Measurements from ENCODE around the gene SAMD15.
"Not testable (repeated sequence)": the region's sequence is repeated elsewhere in the genome, so short reads cannot be mapped to it uniquely, and the experiment has no call there.

SAMD15 gene

GRCh38 chr14:77376771-77377501 is at the start of gene SAMD15, which contains the start of gene TMED8:
Gene SAMD15 (plus strand): TSS chr14:77377379. CDS start chr14:77377419, 40 bp downstream.
Gene TMED8 (minus strand): TSS chr14:77377094. CDS start chr14:77377053, 41 bp downstream.
- Mint-ChIP-seq H3K4me1 (peaks cover 35% of the 10 kb centered on the region), H3K9me3 (no peaks in the 10 kb centered on the region), H3K4me3 (no peak within 1 kb of the TSS), H3K36me3 (no peaks in the 10 kb centered on the region), H3K27ac (no peak within 1 kb of the TSS)
- ATAC-seq (peak; percentile 95), DNase-seq (ENCODE audit: low spot score in 2 of 2) (peak; percentile 87 to 90)

DNA sequence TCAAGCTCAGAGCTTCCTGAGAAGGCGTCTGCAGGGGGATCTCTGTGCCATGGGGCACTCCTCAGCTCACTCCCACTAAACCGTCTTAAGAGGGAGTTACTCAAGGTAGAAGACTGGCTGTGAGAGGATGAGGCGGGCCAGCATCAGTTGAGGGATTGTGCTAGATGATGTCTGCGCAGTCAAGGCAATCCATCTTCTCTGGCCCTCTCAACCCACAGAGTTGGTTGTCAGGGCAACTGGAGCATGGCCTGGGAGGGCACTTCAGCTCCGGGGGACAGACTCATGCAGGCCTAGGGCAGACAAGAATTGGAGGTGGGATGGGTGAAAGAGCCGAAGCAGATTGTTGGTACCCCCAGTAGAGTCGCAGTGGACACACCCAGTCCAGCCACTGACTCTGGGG is 47.3 kb upstream of the SAMD15 start:
- Mint-ChIP-seq H3K4me3 (no peak overlapping the region), H3K9me3 (no peaks in the 10 kb centered on the region), H3K36me3 (no peaks in the 10 kb centered on the region), H3K4me1 (no peaks in the 10 kb centered on the region), H3K27ac (no peak overlapping the region)
- ATAC-seq (no peak), DNase-seq (ENCODE audit: low spot score in 2 of 2) (no peak)

DNA sequence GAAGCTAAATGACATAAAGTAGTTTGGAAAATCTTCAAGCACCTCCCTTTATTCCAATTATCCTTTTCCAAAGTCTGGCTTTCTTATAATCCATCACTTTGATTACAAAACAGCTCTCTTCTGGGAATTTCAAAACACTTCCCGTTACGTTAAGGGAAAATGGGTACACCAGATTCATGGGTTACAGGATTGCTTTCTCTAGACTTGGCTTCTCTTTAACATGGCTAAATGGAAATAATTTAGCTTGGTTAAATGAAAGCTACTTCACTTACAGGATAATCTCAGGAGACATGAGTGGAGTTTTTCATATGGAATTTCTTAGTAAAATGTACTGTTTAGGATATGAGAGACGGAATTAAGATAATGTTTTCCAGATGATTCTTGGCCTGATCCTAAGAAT is 41.6 kb upstream of the SAMD15 start:
- DNase-seq (ENCODE audit: low spot score in 2 of 2) (no peak), ATAC-seq (no peak)

DNA sequence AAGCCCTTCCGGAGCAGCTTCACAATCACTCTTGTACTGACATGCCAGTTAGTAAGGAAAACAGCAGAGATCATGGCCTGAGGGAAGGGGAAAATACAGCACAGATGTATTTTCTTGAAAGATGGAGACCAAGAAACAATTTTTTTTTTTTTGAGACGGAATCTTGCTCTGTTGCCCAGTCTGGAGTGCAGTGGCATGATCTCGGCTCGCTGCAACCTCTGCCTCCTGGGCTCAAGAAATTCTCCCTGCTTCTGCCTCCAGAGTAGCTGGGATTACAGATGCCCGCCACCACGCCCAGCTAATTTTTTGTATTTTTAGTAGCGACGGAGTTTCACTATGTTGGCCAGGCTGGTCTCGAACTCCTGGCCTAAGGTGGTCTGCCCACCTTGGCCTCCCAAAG is 39.9 kb upstream of the SAMD15 start:
- H3K36me3 Mint-ChIP-seq; H3K4me1 Mint-ChIP-seq; H3K27ac Mint-ChIP-seq; H3K4me3 Mint-ChIP-seq; DNase-seq (ENCODE audit: low spot score in 2 of 2); ATAC-seq; H3K9me3 Mint-ChIP-seq: not testable (repeated sequence)

More for the DNA sequence above, 41.6 kb upstream of the SAMD15 start:
- H3K4me1 Mint-ChIP-seq: no peaks in the 10 kb centered on the region
- no peaks in the 10 kb centered on the region for H3K36me3 Mint-ChIP-seq
- H3K9me3 Mint-ChIP-seq: no peaks in the 10 kb centered on the region
- H3K4me3 Mint-ChIP-seq: no peak overlapping the region
- no peak overlapping the region for H3K27ac Mint-ChIP-seq

- no peak for ATAC-seq
- no peak overlapping the region for H3K27ac Mint-ChIP-seq
Observed at GRCh38 chr14:77337880-77338279, 39.3 kb upstream of the SAMD15 start.

DNA sequence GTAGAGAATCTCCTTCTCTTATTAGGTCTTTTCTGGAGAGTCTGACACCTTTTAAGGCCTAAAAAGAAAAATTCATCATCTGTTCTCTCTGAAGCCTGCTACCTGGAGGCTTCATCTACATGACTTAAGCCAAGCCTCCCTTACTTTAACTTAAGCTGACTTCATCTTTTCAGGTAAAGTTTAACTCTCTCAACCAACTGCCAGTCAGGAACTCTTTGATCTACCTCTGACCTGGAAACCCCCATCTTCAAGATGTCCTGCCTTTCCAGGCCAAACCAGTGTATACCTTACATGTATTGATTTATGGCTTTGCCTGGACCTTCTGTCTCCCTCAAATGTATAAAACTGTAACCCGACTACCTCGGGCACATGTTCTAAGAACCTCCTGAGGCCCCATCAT is 38.9 kb upstream of the SAMD15 start:
- peaks cover 18% of the 10 kb centered on the region for H3K36me3 Mint-ChIP-seq
- no peak for DNase-seq (ENCODE audit: low spot score in 2 of 2)
- H3K9me3 Mint-ChIP-seq: no peaks in the 10 kb centered on the region
- H3K4me3 Mint-ChIP-seq: no peak overlapping the region
- no peaks in the 10 kb centered on the region for H3K4me1 Mint-ChIP-seq
- ATAC-seq: no peak
- H3K27ac Mint-ChIP-seq: no peak overlapping the region

More at GRCh38 chr14:77337880-77338279, 39.3 kb upstream of the SAMD15 start:
- Mint-ChIP-seq H3K4me3 (no peak overlapping the region), H3K4me1 (no peaks in the 10 kb centered on the region), H3K36me3 (peaks cover 15% of the 10 kb centered on the region), H3K9me3 (no peaks in the 10 kb centered on the region)
- no peak for DNase-seq (ENCODE audit: low spot score in 2 of 2)

DNA sequence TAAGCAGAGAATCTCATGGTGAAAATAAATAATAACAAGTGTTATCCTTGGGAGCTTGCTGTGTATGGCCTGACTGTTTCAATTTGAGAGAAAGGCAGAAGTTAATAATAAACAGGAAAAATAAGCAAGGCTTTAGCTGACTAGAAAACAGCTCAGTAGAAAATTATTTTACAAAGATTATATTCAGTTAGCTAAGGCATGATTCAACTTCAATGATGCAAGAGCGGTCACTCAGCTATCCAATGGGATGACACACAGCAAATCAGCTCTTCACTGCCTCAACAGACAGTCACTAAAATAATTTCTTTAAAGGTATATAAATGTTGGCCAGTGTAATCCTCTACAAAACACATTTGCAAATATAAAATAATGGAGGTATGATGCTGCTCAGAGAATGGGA is 37.8 kb upstream of the SAMD15 start:
- DNase-seq (ENCODE audit: low spot score in 2 of 2): no peak
- peaks cover 21% of the 10 kb centered on the region for H3K36me3 Mint-ChIP-seq
- H3K4me1 Mint-ChIP-seq: no peaks in the 10 kb centered on the region
- no peak overlapping the region for H3K27ac Mint-ChIP-seq
- no peak for ATAC-seq
- no peak overlapping the region for H3K4me3 Mint-ChIP-seq
- H3K9me3 Mint-ChIP-seq: no peaks in the 10 kb centered on the region

GRCh38 chr14:77340389-77340788 is 36.8 kb upstream of the SAMD15 start:
- H3K9me3 Mint-ChIP-seq: no peaks in the 10 kb centered on the region
- no peaks in the 10 kb centered on the region for H3K4me1 Mint-ChIP-seq
- peaks cover 26% of the 10 kb centered on the region for H3K36me3 Mint-ChIP-seq
- H3K27ac Mint-ChIP-seq: no peak overlapping the region
- ATAC-seq (no peak), DNase-seq (ENCODE audit: low spot score in 2 of 2) (no peak)
- H3K4me3 Mint-ChIP-seq: no peak overlapping the region

DNA sequence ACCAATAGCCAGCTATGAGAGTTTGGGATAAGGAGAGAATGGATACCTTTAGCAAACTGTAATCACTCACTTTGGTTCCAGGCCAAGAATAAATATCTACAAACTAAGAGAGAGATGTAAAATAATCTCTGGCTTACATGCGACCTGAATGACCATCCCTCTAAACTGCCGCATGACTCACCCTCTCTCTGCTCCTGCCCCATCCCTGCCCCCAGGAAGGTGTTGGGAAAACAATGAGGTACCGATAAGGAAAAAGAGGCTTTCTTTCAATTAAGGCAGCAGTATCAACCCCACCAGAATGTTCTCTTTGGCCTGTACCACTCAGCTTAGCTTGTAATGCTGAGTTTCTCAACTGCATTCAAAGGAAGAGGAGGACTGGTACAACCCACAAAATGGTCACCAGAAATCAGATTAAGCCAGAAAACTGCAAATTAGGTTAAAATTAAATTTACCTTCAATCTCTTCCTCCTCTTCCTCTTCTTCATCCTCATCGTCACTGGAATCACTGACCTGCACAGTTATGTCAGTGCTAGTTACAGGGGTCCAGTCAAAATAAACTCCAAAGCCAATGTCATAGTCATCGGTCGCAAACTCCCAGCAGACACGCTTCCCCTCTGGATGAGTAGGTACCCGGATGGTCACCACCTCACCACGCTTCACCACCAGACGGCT is 34.3 kb upstream of the SAMD15 start:
- DNase-seq (ENCODE audit: low spot score in 2 of 2) (no peak), ATAC-seq (no peak)
- Mint-ChIP-seq H3K27ac (no peak overlapping the region), H3K4me3 (no peak overlapping the region), H3K4me1 (no peaks in the 10 kb centered on the region), H3K36me3 (peaks cover 37% of the 10 kb centered on the region), H3K9me3 (no peaks in the 10 kb centered on the region)

DNA sequence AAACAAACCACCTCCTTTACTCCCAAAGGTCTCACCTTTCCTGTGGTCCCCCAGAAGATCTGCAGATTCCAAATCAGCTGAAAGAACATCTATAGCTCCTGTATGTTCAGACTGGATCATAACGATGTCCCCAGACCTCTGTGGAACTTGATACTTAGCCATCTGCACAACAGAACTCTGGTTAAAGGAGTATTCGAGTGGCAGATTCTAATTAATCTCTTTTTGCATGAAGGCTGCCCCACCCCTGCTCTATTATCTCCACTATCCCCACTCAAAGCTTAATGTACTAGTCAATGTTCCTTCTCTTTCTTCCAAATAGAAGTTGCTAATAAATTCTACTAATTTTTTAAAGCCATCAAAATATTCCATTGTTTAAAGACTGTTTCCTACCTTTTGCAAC is 33.5 kb upstream of the SAMD15 start:
- Mint-ChIP-seq H3K4me3 (no peak overlapping the region), H3K36me3 (peaks cover 41% of the 10 kb centered on the region), H3K27ac (no peak overlapping the region), H3K4me1 (no peaks in the 10 kb centered on the region), H3K9me3 (no peaks in the 10 kb centered on the region)
- ATAC-seq (no peak), DNase-seq (ENCODE audit: low spot score in 2 of 2) (no peak)

GRCh38 chr14:77344377-77344996 is 32.7 kb upstream of the SAMD15 start:
- Mint-ChIP-seq H3K4me1 (no peaks in the 10 kb centered on the region), H3K36me3 (peaks cover 49% of the 10 kb centered on the region), H3K9me3 (no peaks in the 10 kb centered on the region), H3K4me3 (no peak overlapping the region), H3K27ac (peak overlapping the region; percentile 29)
- no peak for DNase-seq (ENCODE audit: low spot score in 2 of 2)
- no peak for ATAC-seq

- ATAC-seq: no peak
- Mint-ChIP-seq H3K36me3 (peaks cover 68% of the 10 kb centered on the region), H3K27ac (no peak overlapping the region), H3K4me3 (no peak overlapping the region), H3K4me1 (no peaks in the 10 kb centered on the region), H3K9me3 (no peaks in the 10 kb centered on the region)
- no peak for DNase-seq (ENCODE audit: low spot score in 2 of 2)
Observed at GRCh38 chr14:77346495-77346894, 30.7 kb upstream of the SAMD15 start.

DNA sequence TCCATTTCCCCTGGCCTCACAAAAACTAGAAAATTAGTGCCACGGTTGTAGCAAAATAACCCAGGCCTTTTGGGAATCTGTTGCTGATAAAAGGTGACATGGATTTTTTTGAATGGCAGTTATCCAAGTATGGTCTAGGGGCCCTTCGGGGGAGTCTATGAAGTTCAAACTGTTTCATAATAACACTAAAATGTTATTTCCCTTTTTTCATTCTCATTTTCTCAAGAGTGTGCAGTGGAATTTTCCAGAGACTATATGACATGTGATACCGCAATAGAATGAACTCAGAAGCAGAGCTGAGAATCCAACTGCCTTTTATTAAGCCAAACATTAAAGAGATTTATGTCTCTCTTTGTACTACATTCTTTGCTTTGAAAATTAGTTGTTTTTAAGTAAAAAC is 29.4 kb upstream of the SAMD15 start:
- Mint-ChIP-seq H3K4me3 (no peak overlapping the region), H3K9me3 (no peaks in the 10 kb centered on the region), H3K4me1 (no peaks in the 10 kb centered on the region), H3K36me3 (peaks cover 56% of the 10 kb centered on the region), H3K27ac (no peak overlapping the region)
- no peak for DNase-seq (ENCODE audit: low spot score in 2 of 2)
- ATAC-seq: no peak

- ATAC-seq (no peak), DNase-seq (ENCODE audit: low spot score in 2 of 2) (no peak)
- Mint-ChIP-seq H3K27ac (peak overlapping the region; percentile 4), H3K36me3 (peaks cover 29% of the 10 kb centered on the region), H3K4me3 (no peak overlapping the region), H3K9me3 (no peaks in the 10 kb centered on the region), H3K4me1 (no peaks in the 10 kb centered on the region)
Observed at GRCh38 chr14:77353469-77354141, 23.6 kb upstream of the SAMD15 start.

- Mint-ChIP-seq H3K4me1 (no peaks in the 10 kb centered on the region), H3K36me3 (peaks cover 8% of the 10 kb centered on the region), H3K4me3 (no peak overlapping the region), H3K9me3 (no peaks in the 10 kb centered on the region), H3K27ac (no peak overlapping the region)
- no peak for ATAC-seq
- no peak for DNase-seq (ENCODE audit: low spot score in 2 of 2)
Observed at GRCh38 chr14:77355811-77356210, 21.4 kb upstream of the SAMD15 start.
